ENCODE data around the gene DHRS7B.
"Not testable (repeated sequence)": the region's sequence is repeated elsewhere in the genome, so short reads cannot be mapped to it uniquely, and the experiment has no call there.

The DHRS7B gene

DNA sequence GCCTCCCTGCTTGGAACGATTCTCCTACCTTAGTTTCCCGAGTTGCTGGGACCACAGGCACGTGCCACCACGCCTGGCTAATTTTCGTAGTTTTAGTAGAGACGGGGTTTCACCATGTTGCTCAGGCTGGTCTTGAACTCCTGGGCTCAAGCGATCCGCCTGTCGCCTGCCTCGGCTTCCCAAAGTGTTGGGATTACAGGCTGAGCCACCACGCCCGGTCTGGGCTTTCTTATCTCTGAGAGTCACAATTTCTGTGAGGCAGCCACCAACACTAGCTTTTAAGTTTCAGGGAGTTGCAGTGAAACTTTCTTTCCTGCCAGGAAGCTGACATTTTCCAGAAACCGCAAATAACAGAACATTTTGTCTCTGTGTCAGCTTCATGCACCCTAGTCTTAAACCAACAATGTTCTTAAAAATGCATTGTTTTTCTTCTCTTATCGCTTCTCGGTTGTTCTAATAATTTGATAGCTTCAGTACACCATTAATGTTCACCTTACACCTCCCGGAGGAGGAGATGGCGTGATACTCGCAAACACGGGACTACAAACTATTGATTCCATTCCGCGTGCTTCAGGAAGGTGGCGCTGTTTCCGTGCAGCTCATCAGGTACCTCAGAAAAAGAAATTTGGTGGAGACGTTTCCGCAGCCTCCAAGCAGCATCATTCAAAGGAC, 7.4 kb upstream of the DHRS7B start:
- ChIA-PET CTCF (interaction anchor here (0.6 to 2.2 kb wide), 19 partner anchors 9 to 578 kb away, joined by 3 to 12 read pairs (median 4); no protein-coding TSS in a partner anchor), POLR2A (interaction anchor here (1.1 to 2.8 kb wide), 4 partner anchors 17 to 94 kb away, joined by 3 to 14 read pairs (median 8); partner anchors contain the start of genes TMEM11 and USP22)
- peak; percentile 76 for DNase-seq (ENCODE audit: extremely low spot score)
- no peak for TF ChIP-seq FOXK2 (IDR thresholded peaks at IDR 0.05)
- TF ChIP-seq ZNF384 (IDR thresholded peaks at IDR 0.05), result no peak

DNA sequence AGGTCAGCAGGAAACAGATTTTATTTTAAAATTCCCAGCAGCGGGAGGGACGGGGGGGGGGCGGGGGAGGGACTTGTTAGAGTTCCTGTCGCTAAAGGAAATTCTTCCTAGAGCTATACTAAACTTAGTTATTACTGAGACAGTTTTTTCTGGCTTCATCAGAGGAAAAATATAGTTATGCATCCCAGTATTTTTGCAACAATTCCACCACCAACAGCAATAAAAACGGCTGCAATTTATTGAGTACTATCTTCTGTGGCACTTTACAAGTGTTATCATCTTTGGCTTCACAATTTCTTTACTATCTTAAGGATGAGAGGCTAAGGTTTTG, 6.9 kb upstream of the DHRS7B start:
- POLR2A ChIA-PET, result interaction anchor here (1.1 to 1.5 kb wide), 3 partner anchors 18 to 94 kb away, joined by 3 to 14 read pairs (median 4); partner anchors contain the start of gene TMEM11
- TF ChIP-seq SP1 (IDR thresholded peaks at IDR 0.05), result no peak
- TF ChIP-seq TARDBP (IDR thresholded peaks at IDR 0.05), result no peak
- TF ChIP-seq ARNT (IDR thresholded peaks at IDR 0.05), result no peak
- TF ChIP-seq ZNF384 (IDR thresholded peaks at IDR 0.05), result no peak
- no peak for TF ChIP-seq NFRKB (IDR thresholded peaks at IDR 0.05)
- TF ChIP-seq FOXM1 (IDR thresholded peaks at IDR 0.05; ENCODE audit: borderline replicate concordance), result no peak
- no peak for TF ChIP-seq FOXA1 (IDR thresholded peaks at IDR 0.05)
- TF ChIP-seq L3MBTL2 (conservative IDR thresholded peaks at IDR 0.05), result no peak
- no peak for TF ChIP-seq PKNOX1 (IDR thresholded peaks at IDR 0.05)
- no peak for DNase-seq (ENCODE audit: extremely low spot score)
- CTCF ChIA-PET, result interaction anchor here (0.6 to 2.2 kb wide), 16 partner anchors 8 to 578 kb away, joined by 3 to 12 read pairs (median 4); no protein-coding TSS in a partner anchor

GRCh38 chr17:21124086-21124485, 2.7 kb upstream of the DHRS7B start:
- ChIA-PET CTCF (no interaction called here), POLR2A (no interaction called here)
- TF ChIP-seq PKNOX1 (IDR thresholded peaks at IDR 0.05) (no peak), FOXM1 (IDR thresholded peaks at IDR 0.05; ENCODE audit: borderline replicate concordance) (no peak), NFRKB (IDR thresholded peaks at IDR 0.05) (no peak), FOXK2 (IDR thresholded peaks at IDR 0.05) (no peak), CTBP1 (IDR thresholded peaks at IDR 0.05; ENCODE audit: borderline replicate concordance) (no peak), FOXA1 (IDR thresholded peaks at IDR 0.05) (no peak), ELF4 (IDR thresholded peaks at IDR 0.05) (no peak), ARNT (IDR thresholded peaks at IDR 0.05) (no peak), SUZ12 (IDR thresholded peaks at IDR 0.05) (no peak), BHLHE40 (IDR thresholded peaks at IDR 0.05; ENCODE audit: borderline replicate concordance) (no peak), ZNF384 (IDR thresholded peaks at IDR 0.05) (no peak), L3MBTL2 (conservative IDR thresholded peaks at IDR 0.05) (no peak)

GRCh38 chr17:21124517-21124916, 2.2 kb upstream of the DHRS7B start:
- CTCF ChIA-PET; DNase-seq (ENCODE audit: extremely low spot score); POLR2A ChIA-PET: not testable (repeated sequence)

More at GRCh38 chr17:21124086-21124485, 2.7 kb upstream of the DHRS7B start:
- DNase-seq (ENCODE audit: extremely low spot score), result no peak

GRCh38 chr17:21125862-21126261, 902 bp upstream of the DHRS7B start:
- POLR2A ChIA-PET, result interaction anchor here (1.7 kb wide), 1 partner anchor 27 kb away, joined by 5 read pairs; no protein-coding TSS in a partner anchor
- no peak for DNase-seq (ENCODE audit: extremely low spot score)
- CTCF ChIA-PET, result interaction anchor here (0.6 kb wide), 1 partner anchor 621 kb away, joined by 3 read pairs; no protein-coding TSS in a partner anchor
- no peak for TF ChIP-seq FOXM1 (IDR thresholded peaks at IDR 0.05; ENCODE audit: borderline replicate concordance)
- no peak for TF ChIP-seq L3MBTL2 (conservative IDR thresholded peaks at IDR 0.05)
- no peak for TF ChIP-seq LEF1 (IDR thresholded peaks at IDR 0.05; ENCODE audit: borderline replicate concordance)
- no peak for TF ChIP-seq ELF4 (IDR thresholded peaks at IDR 0.05)
- TF ChIP-seq FOXK2 (IDR thresholded peaks at IDR 0.05), result no peak
- TF ChIP-seq NFRKB (IDR thresholded peaks at IDR 0.05), result no peak
- TF ChIP-seq FOXA1 (IDR thresholded peaks at IDR 0.05), result no peak
- TF ChIP-seq BHLHE40 (IDR thresholded peaks at IDR 0.05; ENCODE audit: borderline replicate concordance), result no peak
- TF ChIP-seq ARNT (IDR thresholded peaks at IDR 0.05), result no peak
- no peak for TF ChIP-seq TARDBP (IDR thresholded peaks at IDR 0.05)
- no peak for TF ChIP-seq HDGF (IDR thresholded peaks at IDR 0.05; ENCODE audit: borderline replicate concordance)

DNA sequence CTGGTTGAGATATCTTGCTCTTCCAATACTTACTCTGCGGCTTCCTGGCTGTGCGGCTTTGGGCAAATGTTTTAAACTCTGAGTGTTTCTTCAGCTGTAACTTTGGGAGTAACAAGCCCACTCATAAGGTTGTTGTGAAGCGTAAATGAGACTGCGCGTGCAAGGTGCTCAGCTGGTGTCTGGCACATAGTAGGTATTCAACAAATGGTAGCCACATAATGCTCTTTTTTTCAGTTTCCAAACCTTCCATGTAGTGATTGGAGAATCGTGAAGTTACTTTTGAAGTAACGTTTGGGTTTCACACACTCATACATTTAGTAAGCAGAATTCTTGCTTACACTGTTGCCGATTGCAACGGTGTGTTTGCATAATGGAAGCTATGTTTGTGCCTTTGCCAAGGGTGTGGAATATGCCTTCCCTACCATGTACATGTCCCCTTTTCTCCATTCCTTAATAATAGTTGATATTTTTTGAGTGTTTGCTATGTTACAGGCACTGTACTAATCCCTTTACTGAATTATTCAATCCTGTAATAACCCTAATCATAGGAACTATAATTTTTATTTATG, 829 bp downstream of the DHRS7B start:
- TF ChIP-seq PKNOX1 (IDR thresholded peaks at IDR 0.05) (no peak), BHLHE40 (IDR thresholded peaks at IDR 0.05; ENCODE audit: borderline replicate concordance) (no peak), ZNF384 (IDR thresholded peaks at IDR 0.05) (no peak), L3MBTL2 (conservative IDR thresholded peaks at IDR 0.05) (no peak), SP1 (IDR thresholded peaks at IDR 0.05) (no peak), NFRKB (IDR thresholded peaks at IDR 0.05) (no peak), FOXA1 (IDR thresholded peaks at IDR 0.05) (no peak), ARNT (IDR thresholded peaks at IDR 0.05) (no peak), CTBP1 (IDR thresholded peaks at IDR 0.05; ENCODE audit: borderline replicate concordance) (no peak), HDGF (IDR thresholded peaks at IDR 0.05; ENCODE audit: borderline replicate concordance) (no peak), ELF4 (IDR thresholded peaks at IDR 0.05) (no peak), FOXM1 (IDR thresholded peaks at IDR 0.05; ENCODE audit: borderline replicate concordance) (no peak), SUZ12 (IDR thresholded peaks at IDR 0.05) (no peak), TARDBP (IDR thresholded peaks at IDR 0.05) (no peak), LEF1 (IDR thresholded peaks at IDR 0.05; ENCODE audit: borderline replicate concordance) (no peak), FOXK2 (IDR thresholded peaks at IDR 0.05) (no peak)
- no peak for DNase-seq (ENCODE audit: extremely low spot score)
- CTCF ChIA-PET, result interaction anchor here (1.0 kb wide), 1 partner anchor 8 kb away, joined by 4 read pairs; no protein-coding TSS in a partner anchor
- POLR2A ChIA-PET, result interaction anchor here (1.3 to 2.2 kb wide), 5 partner anchors 28 to 148 kb away, joined by 4 to 9 read pairs (median 8); partner anchors contain the start of genes TMEM11 and USP22

All from HEK293T (cell line).